HepG2 (cell line): ENCODE results near the gene STX5. TPM values are rescaled to one million over a fixed set of nuclear protein-coding genes. Genes with fewer than 3 reads are reported as not detected.

Experiments used
- MEIS1 ChIP-seq: sonication (generic); formaldehyde crosslinking; IDR thresholded peaks from 2 replicates; pipeline ENCODE4 v1.9.0; 2021; ENCODE audit warnings: mild to moderate bottlenecking, missing genetic modification reagents, moderate library complexity, borderline replicate concordance
- MIER3 ChIP-seq: IDR thresholded peaks from 2 replicates; pipeline ENCODE4 v1.6.1; 2016; ENCODE audit warnings: missing compliant biosample characterization, borderline replicate concordance
- TOE1 ChIP-seq: sonication (generic); formaldehyde crosslinking; IDR thresholded peaks from 2 replicates; pipeline ENCODE4 v1.4.0; 2020; ENCODE audit warnings: mild to moderate bottlenecking, missing genetic modification reagents
- ZBTB20 ChIP-seq: sonication (generic); formaldehyde crosslinking; IDR thresholded peaks from 2 replicates; pipeline ENCODE4 v1.8.1; 2023; ENCODE audit warnings: missing genetic modification reagents, low read depth, mild to moderate bottlenecking, borderline replicate concordance
- ZFP1 ChIP-seq: IDR thresholded peaks from 2 replicates; pipeline ENCODE4 v1.6.1; 2016
- ZNF510 ChIP-seq: sonication (generic); formaldehyde crosslinking; IDR thresholded peaks from 2 replicates; pipeline ENCODE4 v1.4.0; 2020; ENCODE audit warnings: low read depth, mild to moderate bottlenecking, missing genetic modification reagents
- ZNF83 ChIP-seq: sonication (generic); formaldehyde crosslinking; IDR thresholded peaks from 2 replicates; pipeline ENCODE4 v1.4.0; 2020; ENCODE audit warnings: missing genetic modification reagents, mild to moderate bottlenecking, borderline replicate concordance
- polyA plus RNA-seq, 8 experiments: library from polyadenylated mRNA; depleted of rRNA in 3 of 8; stranded (reverse) in 7 of 8; unstranded in 1 of 8; fragments of >200 nt; fragmentation: Illumina TruSeq in 4 of 8; extraction: Trizol in 4 of 8; gene quantifications; 2 replicates each; pipeline versions ENCODE4 v1.2.1 to v1.2.3, GENCODE V29; 2011 to 2016; ENCODE audit warnings: low read depth in 4 of 8, missing spikeins in 1 of 8, mixed read lengths in 1 of 8; ENCODE audit not compliant: insufficient read depth in 1 of 8
- total RNA-seq, 5 experiments: library from RNA; depleted of rRNA; stranded (reverse); fragments of >200 nt; fragmentation: Illumina TruSeq; extraction: Trizol; gene quantifications; 2 replicates each; pipeline ENCODE4 v1.2.3, GENCODE V29; 2016; ENCODE audit warnings: low read depth in 1 of 5
- TF ChIP-seq, protein P1 (sequence below): sonication (generic); IDR thresholded peaks from 2 replicates; pipeline ENCODE4 v1.6.1; 2016; ENCODE audit warnings: low read depth, borderline replicate concordance
- TF ChIP-seq, protein P2 (sequence below): sonication (generic); formaldehyde crosslinking; IDR thresholded peaks from 2 replicates; pipeline ENCODE4 v1.5.0; 2020; ENCODE audit warnings: mild to moderate bottlenecking, low read depth, missing genetic modification reagents, borderline replicate concordance
- TF ChIP-seq, protein P3 (sequence below): sonication (generic); formaldehyde crosslinking; IDR thresholded peaks from 2 replicates; pipeline ENCODE4 v1.4.0; 2020; ENCODE audit warnings: mild to moderate bottlenecking, low read depth, missing genetic modification reagents
- TF ChIP-seq, protein P4 (sequence below), 2 experiments: IDR thresholded peaks; 2 replicates each; pipeline ENCODE4 v1.6.1; 2011 to 2012; ENCODE audit warnings: low read length in 2 of 2, borderline replicate concordance in 1 of 2, low read depth in 1 of 2, mild to moderate bottlenecking in 1 of 2, moderate library complexity in 1 of 2
- TF ChIP-seq, protein P5 (sequence below): sonication (generic); formaldehyde crosslinking; IDR thresholded peaks from 2 replicates; pipeline ENCODE4 v1.4.0; 2020; ENCODE audit warnings: missing genetic modification reagents, mild to moderate bottlenecking, borderline replicate concordance
- TF ChIP-seq, protein P6 (sequence below): sonication (generic); formaldehyde crosslinking; IDR thresholded peaks from 2 replicates; pipeline ENCODE4 v1.8.1; 2022; ENCODE audit warnings: mild to moderate bottlenecking, missing genetic modification reagents

The STX5 gene
- total and polyA plus RNA-seq, 2 of the 13 experiments (the other 11 are each of a cell fraction or from before 2014, with no cell fraction given): 26.9 to 30.0 TPM

DNA sequence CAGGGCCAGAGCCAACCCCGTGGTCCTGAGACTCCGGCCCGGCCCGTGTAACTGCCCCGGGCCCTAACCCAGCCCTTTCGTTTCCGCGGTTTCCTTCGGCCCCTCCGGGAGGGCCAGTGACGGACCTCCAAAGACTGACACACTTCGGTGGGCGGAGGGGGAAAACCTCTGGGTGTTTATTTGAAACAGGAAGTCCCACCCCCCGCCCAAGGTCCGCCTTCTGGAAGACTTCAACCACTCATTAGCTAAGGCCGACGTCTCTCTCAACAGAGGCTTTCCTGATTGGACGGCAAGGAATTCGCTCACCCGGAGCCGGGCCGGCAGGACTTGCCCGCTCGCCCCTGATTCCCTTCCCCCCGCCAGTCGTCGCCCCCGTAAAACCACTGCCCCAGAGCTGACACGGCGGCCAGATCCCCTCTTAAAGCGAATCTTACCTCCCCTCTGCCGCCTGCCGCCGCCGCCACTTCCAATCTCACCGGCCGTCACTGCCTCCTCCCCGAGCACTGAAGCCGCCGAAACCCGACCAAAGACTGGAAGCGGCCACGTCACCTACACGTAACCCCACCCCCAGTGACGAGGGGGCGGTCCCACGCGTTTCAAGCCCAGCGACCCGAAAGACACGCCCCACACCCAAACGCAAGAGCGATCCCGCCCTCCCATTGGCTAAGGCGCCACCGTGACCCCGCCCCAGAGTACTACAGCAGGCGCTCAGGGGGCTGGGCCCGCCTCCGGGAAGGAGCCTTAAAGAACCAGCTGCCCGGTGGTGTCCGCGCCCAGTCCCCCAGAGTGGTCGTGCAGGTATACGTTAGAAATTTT, at the start of gene STX5 (continued):
- TF ChIP-seq, protein P1, sequence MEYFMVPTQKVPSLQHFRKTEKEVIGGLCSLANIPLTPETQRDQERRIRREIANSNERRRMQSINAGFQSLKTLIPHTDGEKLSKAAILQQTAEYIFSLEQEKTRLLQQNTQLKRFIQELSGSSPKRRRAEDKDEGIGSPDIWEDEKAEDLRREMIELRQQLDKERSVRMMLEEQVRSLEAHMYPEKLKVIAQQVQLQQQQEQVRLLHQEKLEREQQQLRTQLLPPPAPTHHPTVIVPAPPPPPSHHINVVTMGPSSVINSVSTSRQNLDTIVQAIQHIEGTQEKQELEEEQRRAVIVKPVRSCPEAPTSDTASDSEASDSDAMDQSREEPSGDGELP: peak; percentile 57; the same call in 1 of the 2 replicates
- TF ChIP-seq ZNF510 (peak; percentile 31; the same call in 1 of the 2 replicates), MEIS1 (CRISPR knock-in tag) (no peak), ZBTB20 (CRISPR knock-in tag) (no peak), MIER3 (CRISPR knock-in tag) (no peak), ZNF83 (CRISPR knock-in tag) (no peak), ZFP1 (CRISPR knock-in tag) (no peak), TOE1 (no peak)
- TF ChIP-seq, protein P2, sequence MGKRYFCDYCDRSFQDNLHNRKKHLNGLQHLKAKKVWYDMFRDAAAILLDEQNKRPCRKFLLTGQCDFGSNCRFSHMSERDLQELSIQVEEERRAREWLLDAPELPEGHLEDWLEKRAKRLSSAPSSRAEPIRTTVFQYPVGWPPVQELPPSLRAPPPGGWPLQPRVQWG (CRISPR knock-in tag): no peak
- TF ChIP-seq, protein P3, sequence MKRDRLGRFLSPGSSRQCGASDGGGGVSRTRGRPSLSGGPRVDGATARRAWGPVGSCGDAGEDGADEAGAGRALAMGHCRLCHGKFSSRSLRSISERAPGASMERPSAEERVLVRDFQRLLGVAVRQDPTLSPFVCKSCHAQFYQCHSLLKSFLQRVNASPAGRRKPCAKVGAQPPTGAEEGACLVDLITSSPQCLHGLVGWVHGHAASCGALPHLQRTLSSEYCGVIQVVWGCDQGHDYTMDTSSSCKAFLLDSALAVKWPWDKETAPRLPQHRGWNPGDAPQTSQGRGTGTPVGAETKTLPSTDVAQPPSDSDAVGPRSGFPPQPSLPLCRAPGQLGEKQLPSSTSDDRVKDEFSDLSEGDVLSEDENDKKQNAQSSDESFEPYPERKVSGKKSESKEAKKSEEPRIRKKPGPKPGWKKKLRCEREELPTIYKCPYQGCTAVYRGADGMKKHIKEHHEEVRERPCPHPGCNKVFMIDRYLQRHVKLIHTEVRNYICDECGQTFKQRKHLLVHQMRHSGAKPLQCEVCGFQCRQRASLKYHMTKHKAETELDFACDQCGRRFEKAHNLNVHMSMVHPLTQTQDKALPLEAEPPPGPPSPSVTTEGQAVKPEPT (CRISPR knock-in tag): 0 out of 2 replicates have a peak, but pooled peaks have one; percentile 23
- TF ChIP-seq, protein P4, sequence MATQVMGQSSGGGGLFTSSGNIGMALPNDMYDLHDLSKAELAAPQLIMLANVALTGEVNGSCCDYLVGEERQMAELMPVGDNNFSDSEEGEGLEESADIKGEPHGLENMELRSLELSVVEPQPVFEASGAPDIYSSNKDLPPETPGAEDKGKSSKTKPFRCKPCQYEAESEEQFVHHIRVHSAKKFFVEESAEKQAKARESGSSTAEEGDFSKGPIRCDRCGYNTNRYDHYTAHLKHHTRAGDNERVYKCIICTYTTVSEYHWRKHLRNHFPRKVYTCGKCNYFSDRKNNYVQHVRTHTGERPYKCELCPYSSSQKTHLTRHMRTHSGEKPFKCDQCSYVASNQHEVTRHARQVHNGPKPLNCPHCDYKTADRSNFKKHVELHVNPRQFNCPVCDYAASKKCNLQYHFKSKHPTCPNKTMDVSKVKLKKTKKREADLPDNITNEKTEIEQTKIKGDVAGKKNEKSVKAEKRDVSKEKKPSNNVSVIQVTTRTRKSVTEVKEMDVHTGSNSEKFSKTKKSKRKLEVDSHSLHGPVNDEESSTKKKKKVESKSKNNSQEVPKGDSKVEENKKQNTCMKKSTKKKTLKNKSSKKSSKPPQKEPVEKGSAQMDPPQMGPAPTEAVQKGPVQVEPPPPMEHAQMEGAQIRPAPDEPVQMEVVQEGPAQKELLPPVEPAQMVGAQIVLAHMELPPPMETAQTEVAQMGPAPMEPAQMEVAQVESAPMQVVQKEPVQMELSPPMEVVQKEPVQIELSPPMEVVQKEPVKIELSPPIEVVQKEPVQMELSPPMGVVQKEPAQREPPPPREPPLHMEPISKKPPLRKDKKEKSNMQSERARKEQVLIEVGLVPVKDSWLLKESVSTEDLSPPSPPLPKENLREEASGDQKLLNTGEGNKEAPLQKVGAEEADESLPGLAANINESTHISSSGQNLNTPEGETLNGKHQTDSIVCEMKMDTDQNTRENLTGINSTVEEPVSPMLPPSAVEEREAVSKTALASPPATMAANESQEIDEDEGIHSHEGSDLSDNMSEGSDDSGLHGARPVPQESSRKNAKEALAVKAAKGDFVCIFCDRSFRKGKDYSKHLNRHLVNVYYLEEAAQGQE (IDR thresholded peaks at IDR 0.05; ENCODE audit: borderline replicate concordance in 1 of 2, low read depth in 1 of 2, low read length in 2 of 2): no peak
- TF ChIP-seq, protein P5, sequence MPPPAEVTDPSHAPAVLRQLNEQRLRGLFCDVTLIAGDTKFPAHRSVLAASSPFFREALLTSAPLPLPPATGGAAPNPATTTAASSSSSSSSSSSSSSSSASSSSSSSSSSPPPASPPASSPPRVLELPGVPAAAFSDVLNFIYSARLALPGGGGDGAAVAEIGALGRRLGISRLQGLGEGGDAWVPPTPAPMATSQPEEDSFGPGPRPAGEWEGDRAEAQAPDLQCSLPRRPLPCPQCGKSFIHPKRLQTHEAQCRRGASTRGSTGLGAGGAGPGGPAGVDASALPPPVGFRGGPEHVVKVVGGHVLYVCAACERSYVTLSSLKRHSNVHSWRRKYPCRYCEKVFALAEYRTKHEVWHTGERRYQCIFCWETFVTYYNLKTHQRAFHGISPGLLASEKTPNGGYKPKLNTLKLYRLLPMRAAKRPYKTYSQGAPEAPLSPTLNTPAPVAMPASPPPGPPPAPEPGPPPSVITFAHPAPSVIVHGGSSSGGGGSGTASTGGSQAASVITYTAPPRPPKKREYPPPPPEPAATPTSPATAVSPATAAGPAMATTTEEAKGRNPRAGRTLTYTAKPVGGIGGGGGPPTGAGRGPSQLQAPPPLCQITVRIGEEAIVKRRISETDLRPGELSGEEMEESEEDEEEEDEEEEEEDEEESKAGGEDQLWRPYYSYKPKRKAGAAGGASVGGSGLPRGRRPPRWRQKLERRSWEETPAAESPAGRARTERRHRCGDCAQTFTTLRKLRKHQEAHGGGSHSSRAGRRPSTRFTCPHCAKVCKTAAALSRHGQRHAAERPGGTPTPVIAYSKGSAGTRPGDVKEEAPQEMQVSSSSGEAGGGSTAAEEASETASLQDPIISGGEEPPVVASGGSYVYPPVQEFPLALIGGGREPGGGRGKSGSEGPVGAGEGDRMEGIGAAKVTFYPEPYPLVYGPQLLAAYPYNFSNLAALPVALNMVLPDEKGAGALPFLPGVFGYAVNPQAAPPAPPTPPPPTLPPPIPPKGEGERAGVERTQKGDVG (CRISPR knock-in tag): no peak
- TF ChIP-seq, protein P6, sequence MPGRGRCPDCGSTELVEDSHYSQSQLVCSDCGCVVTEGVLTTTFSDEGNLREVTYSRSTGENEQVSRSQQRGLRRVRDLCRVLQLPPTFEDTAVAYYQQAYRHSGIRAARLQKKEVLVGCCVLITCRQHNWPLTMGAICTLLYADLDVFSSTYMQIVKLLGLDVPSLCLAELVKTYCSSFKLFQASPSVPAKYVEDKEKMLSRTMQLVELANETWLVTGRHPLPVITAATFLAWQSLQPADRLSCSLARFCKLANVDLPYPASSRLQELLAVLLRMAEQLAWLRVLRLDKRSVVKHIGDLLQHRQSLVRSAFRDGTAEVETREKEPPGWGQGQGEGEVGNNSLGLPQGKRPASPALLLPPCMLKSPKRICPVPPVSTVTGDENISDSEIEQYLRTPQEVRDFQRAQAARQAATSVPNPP (CRISPR knock-in tag): no peak
